HG03558 (cell line): ENCODE data around the gene EIF3F.

Experiments
- ATAC-seq: cut with Tn5 transposase; IDR thresholded peaks from one replicate; pipeline ENCODE4 v1.9.1; 2021; ENCODE audit warnings: moderate number of reproducible peaks; ENCODE audit not compliant: unreplicated experiment; ENCODE audit errors: extremely low read depth

EIF3F gene

DNA sequence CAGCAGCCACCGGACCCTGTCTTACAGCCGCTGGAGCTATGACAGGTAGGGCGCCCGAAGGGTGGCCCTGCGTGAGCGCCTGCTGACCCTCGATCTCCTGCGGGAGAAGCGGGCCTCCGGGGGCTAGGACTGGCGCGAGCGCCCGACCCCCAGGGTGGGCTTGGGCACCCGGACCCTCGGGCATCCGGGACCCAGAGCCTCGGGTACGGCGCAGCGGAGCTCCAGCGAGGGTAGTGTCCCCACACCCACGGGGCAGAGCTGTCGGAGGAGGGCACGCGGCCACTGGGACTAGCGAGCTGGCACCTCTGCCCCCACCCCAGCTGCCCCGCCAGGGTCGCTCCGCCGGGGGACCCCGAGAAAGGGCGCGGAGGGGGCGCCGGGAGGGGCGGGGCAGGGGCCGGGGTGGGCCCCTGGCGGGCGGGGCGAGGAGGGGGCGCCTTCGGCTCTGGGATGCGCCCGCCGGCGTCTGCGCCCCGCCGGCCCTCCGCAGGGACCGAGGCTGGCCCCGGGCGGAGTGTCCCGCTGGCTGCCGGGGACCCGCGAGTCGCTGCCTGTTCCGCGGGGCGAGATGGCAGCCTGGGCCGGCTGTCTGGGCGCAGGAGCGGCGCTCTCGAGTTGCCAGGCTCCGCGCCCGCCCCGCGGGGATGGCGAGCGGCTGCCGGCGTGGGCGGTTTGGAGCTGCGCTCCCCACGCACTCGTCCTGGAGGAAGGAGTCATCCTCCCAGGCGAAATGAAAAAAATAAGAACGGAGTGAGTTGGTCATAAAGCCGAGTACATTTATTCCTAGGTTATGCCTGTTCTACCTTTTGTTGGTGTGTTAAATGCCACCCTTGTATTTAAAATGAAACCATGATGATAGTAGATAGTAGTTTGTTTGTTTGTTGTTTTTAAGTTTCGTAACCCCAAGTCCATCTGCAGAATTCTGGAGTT lies 32.4 kb downstream of the EIF3F start:
- no peak for ATAC-seq

- no peak for ATAC-seq
Measured at GRCh38 chr11:8020244-8020597, 33.1 kb downstream of the EIF3F start.

DNA sequence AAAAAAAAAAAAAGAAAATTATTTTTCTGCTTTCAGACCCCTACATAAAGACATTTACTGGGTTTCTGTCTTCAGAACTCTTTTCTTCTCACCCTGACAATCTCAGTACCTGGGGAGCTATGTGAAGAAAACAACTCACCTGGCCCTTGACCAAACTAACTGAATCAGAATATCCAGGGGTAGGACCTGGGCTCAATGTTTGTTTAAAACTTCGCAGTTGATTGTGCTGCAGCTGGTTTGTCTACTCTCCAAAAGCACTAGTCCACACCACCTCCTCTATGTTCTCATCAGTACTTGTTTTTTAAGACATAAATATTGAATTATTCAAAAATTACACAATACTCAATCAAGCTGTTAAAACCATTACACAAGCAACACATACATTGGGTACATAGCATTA lies 34.8 kb downstream of the EIF3F start:
- ATAC-seq, result no peak

- no peak for ATAC-seq
Measured at GRCh38 chr11:8022876-8023275, 35.7 kb downstream of the EIF3F start.

GRCh38 chr11:8023831-8024555 lies 36.9 kb downstream of the EIF3F start:
- no peak for ATAC-seq

DNA sequence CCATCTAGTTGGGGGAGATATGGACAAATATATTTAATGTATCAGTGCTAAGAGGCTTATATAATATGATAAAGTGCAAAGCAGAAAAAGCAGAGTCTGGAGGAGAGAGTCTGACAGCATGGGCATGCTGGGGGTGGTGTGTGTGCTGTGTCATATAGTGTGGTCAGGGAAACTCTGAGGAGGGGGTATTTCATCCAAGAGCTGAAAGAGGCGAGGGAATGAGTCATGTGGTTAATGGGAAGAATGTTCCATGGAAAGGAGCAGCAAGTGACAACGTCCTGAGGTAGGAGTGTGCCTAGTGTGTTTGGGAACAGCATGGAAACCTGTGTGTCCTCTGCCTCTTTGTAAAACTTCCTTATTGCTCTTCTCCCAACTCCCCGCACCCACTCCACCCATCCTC lies 38.0 kb downstream of the EIF3F start:
- no peak for ATAC-seq

- ATAC-seq, result no peak
Measured at GRCh38 chr11:8025816-8026215, 38.7 kb downstream of the EIF3F start.

DNA sequence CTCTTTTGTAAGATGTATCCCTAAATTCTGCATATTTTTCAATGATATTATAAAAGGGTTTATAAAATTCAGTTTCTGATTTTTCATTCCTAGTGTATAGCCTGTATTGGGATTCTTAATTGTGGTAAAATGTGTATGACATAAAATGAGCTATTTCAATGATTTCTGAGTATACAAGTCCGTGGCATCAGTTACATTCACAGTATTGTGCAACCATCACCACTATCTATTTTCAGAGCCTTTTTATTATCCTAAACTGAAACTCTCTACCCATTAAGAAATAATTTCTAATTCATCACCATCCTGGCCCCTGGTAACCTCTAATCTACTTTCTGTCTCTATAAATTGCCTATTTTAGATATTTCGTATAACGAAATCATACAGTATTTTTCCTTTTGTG lies 39.8 kb downstream of the EIF3F start:
- ATAC-seq, result no peak

- no peak for ATAC-seq
Measured at GRCh38 chr11:8028766-8029165, 41.6 kb downstream of the EIF3F start.

- no peak for ATAC-seq
Measured at GRCh38 chr11:8030526-8031247, 43.5 kb downstream of the EIF3F start.

GRCh38 chr11:8031248-8032115 lies 44.3 kb downstream of the EIF3F start:
- no peak for ATAC-seq

DNA sequence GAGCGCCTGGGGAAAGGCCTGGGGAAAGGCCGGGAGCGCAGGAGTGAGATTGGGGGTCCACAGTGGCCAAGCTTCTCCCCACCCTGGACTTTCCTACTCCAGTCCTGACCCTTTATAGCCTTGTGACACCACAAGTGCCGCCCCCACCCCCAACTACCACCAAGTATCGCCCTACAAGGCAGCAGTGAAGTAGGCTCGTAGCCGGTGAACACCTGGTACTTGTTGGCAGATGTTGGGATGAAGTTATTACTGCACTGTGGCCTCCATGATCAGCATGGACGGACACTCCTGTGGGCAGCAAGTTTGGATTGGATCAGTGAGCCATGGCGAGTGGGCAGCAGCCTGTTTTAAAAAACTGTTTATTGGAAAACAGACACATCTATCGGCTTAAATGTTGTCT lies 45.0 kb downstream of the EIF3F start:
- no peak for ATAC-seq

GRCh38 chr11:8032576-8033304 lies 45.6 kb downstream of the EIF3F start:
- no peak for ATAC-seq

GRCh38 chr11:8033305-8034105 lies 46.4 kb downstream of the EIF3F start:
- ATAC-seq, result no peak

DNA sequence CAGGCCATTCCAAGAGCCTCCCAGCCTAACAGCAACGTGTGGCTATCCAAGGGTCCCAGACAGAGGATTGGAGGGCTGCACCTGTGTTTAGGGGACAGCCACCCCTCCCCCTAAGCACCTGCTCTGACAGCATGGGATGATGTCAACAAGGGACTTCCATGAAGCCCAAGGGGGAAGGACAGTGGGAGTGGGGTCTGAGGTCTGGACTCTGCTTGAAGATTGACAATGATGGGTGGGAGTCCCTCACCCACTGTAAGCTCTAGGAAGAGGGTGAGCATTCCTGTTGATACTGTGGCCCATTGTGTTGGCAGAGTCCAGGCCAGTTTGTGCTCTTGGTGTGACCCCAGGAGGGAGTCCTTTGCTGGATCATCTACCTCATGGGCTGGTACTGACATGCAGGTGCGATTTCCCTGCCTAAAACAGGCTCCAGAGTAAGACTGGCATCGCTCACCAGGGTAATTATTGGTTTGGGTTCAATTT lies 47.0 kb downstream of the EIF3F start:
- ATAC-seq, result no peak

- ATAC-seq, result no peak
Measured at GRCh38 chr11:8034604-8035190, 47.6 kb downstream of the EIF3F start.

DNA sequence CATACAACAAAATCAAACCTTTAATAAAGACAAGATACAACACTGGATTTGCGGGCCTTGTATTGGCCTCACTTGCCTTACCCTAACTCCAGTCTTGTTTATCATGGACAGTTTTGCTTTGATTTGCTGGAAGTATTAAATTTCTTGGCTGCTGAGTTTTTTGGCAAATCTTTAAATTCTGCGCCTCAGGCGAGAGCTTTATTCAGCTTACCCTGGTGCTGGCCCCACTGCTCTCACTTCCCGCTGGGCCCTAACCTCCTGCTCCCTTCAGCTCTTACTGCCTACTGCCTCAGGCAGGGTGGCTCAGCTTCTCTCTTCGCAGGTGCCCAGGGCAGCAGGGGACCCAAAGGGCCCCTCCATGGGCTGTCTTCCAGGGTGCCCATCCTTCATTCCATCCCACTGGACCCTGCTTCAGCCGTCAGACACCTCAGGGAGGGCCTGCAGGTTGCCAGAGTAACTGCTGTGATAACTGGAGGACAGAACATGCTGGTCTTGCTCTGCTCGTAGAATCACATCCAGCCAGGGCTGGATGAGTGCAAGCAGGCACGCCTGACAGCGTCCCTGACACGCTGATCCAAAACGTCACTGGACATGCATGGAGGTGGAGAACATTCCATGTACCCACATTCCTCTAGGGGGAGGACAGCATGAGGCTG lies 48.2 kb downstream of the EIF3F start:
- no peak for ATAC-seq
